Spleen (tissue), 11 donors: ENCODE measurements around the gene ZNF117. TPM values are rescaled to one million over a fixed set of nuclear protein-coding genes. Genes with fewer than 3 reads are reported as not detected.
"Not testable (repeated sequence)": the region's sequence is repeated elsewhere in the genome, so short reads cannot be mapped to it uniquely, and the experiment has no call there.

ENCODE experiments used
- DNase-seq: peaks from one replicate; pipeline ENCODE4 v3.0.0-alpha.2; 2020
- H3K27ac ChIP-seq, 8 donors: fragments of 200-600 bp; sonication (generic) in 7 of 8; 1 replicate in 4 of 8; 2 replicates in 4 of 8; pipeline versions ENCODE4 v1.5.0 to v1.8.0; 2016 to 2021; ENCODE audit warnings: inconsistent platforms in 4 of 8, mild to moderate bottlenecking in 4 of 8, moderate library complexity in 1 of 8
- H3K27me3 ChIP-seq, 7 donors: fragments of 200-600 bp; sonication (generic) in 6 of 7; replicated peaks in 1 of 7; 1 replicate in 4 of 7; 2 replicates in 3 of 7; pipeline versions ENCODE4 v1.5.0 to v1.8.0; 2016 to 2021; ENCODE audit warnings: inconsistent platforms in 3 of 7, mild to moderate bottlenecking in 1 of 7
- H3K36me3 ChIP-seq, 6 donors: fragments of 200-600 bp; sonication (generic) in 5 of 6; 1 replicate in 4 of 6; 2 replicates in 2 of 6; pipeline versions ENCODE4 v1.5.0 to v1.8.0; 2016 to 2021; ENCODE audit warnings: inconsistent platforms in 2 of 6
- H3K4me1 ChIP-seq, 6 donors: fragments of 200-600 bp; sonication (generic) in 5 of 6; 1 replicate in 3 of 6; 2 replicates in 3 of 6; pipeline versions ENCODE4 v1.5.0 to v1.8.0; 2016 to 2021; ENCODE audit warnings: inconsistent platforms in 3 of 6
- H3K4me3 ChIP-seq, 8 donors: fragments of 200-600 bp; sonication (generic) in 7 of 8; 1 replicate in 4 of 8; 2 replicates in 4 of 8; pipeline versions ENCODE4 v1.5.0 to v1.8.0; 2016 to 2021; ENCODE audit warnings: inconsistent platforms in 4 of 8, mild to moderate bottlenecking in 4 of 8, moderate library complexity in 2 of 8
- H3K9me3 ChIP-seq, 8 donors: fragments of 200-600 bp; sonication (generic) in 7 of 8; 1 replicate in 4 of 8; 2 replicates in 4 of 8; pipeline versions ENCODE4 v1.5.0 to v1.8.0; 2016 to 2021; ENCODE audit warnings: inconsistent platforms in 4 of 8
- POLR2A ChIP-seq, 3 donors: fragments of 450-650 bp; IDR thresholded peaks; one replicate each; pipeline ENCODE4 v1.5.1; 2017; ENCODE audit warnings: antibody characterized with exemption in 3 of 3, mild to moderate bottlenecking in 1 of 3
- POLR2AphosphoS5 ChIP-seq, 3 donors: sonication (generic); formaldehyde crosslinking; IDR thresholded peaks; one replicate each; pipeline ENCODE4 v1.5.1; 2017; ENCODE audit warnings: antibody characterized with exemption in 3 of 3
- WGBS, 5 donors: extraction: QIAGEN DNeasy Blood & Tissue Kit in 3 of 5; methylation state at CpG; one replicate each; pipeline versions ENCODE4 v1.1.5 to v1.1.7; 2013 to 2018; 5-methylcytosine and 5-hydroxymethylcytosine counted together
- intact Hi-C: fragments of 100-400 bp; cut with DNase I; formaldehyde crosslinking; loops from one replicate; pipeline ENCODE4 v1.15.0; 2023; ENCODE audit warnings: low total_unique reads
- polyA plus RNA-seq, 3 donors: library from polyadenylated mRNA; stranded (reverse); fragments of 200-250 nt; gene quantifications; one replicate each; pipeline ENCODE4 v1.2.1, GENCODE V29; 2013
- small RNA-seq, 4 donors: library from RNA; depleted of rRNA; stranded (forward); fragments of <200 nt; gene quantifications; one replicate each; pipeline ENCODE3, GENCODE V24; 2016
- total RNA-seq, 7 donors: library from RNA; depleted of rRNA in 3 of 7; stranded (reverse); fragments of >200 nt in 3 of 7; fragmentation: NEBNext Ultra II Directional in 4 of 7; extraction: Animal tissue kit (Norgen Biotek cat#: 25700) in 4 of 7; gene quantifications; one replicate each; pipeline versions ENCODE4 v1.1.0 to v1.2.1, GENCODE V29; 2016 to 2021
- TF ChIP-seq, protein P1 (sequence below), 11 experiments: fragments of 200-600 bp in 7 of 11; fragments of 450-650 bp in 4 of 11; sonication (generic) in 4 of 11; IDR thresholded peaks in 8 of 11; conservative IDR thresholded peaks in 3 of 11; 1 replicate in 7 of 11; 2 replicates in 4 of 11; pipeline versions ENCODE4 v1.4.0 to v1.8.0; 2016 to 2021; ENCODE audit warnings: antibody characterized with exemption in 11 of 11, inconsistent platforms in 4 of 11, mild to moderate bottlenecking in 1 of 11
- donor health status: healthy with polysubstance abuse.
- donor health status: DM: no; HTN: no; CAD: no; lungs with moderate emphysema.
- donor health status: DM: no; HTN: no; CAD: no.
- donor health status: Bipolar disorder and iron deficiency.
- donor health status: healthy.
- donor health status: DM: no; HTN: no; CAD: no.
- donor health status: DM: yes; HTN: yes; CAD: no.

The ZNF117 gene
- total and polyA plus RNA-seq, 10 donors = 4.0 to 23.2 (median 14.0) TPM

DNA sequence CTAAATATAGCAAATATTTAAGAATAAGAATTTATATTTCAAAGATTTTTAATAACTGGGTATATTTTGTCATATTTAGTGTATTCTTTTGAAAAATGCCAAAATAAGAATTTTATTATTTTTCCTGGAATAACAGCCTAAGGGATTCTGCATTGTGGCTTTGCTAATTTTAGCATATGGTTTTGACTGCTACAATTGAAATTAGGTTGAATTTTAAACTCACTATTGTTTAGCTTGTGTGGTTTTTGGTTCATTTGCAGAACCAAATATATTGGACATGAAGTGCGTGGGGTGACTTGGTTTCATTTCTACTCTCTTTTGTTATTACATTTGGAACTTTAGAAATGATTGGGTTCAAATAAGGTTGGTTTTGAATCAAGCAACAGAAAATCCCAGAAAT is 52.3 kb downstream of the ZNF117 start:
- H3K27ac ChIP-seq = no peak overlapping the region
- no peaks in the 10 kb centered on the region for H3K4me1 ChIP-seq
- peaks cover 0 to 4% (median 0%) of the 10 kb centered on the region in 6 donors for H3K36me3 ChIP-seq
- TF ChIP-seq, protein P1, sequence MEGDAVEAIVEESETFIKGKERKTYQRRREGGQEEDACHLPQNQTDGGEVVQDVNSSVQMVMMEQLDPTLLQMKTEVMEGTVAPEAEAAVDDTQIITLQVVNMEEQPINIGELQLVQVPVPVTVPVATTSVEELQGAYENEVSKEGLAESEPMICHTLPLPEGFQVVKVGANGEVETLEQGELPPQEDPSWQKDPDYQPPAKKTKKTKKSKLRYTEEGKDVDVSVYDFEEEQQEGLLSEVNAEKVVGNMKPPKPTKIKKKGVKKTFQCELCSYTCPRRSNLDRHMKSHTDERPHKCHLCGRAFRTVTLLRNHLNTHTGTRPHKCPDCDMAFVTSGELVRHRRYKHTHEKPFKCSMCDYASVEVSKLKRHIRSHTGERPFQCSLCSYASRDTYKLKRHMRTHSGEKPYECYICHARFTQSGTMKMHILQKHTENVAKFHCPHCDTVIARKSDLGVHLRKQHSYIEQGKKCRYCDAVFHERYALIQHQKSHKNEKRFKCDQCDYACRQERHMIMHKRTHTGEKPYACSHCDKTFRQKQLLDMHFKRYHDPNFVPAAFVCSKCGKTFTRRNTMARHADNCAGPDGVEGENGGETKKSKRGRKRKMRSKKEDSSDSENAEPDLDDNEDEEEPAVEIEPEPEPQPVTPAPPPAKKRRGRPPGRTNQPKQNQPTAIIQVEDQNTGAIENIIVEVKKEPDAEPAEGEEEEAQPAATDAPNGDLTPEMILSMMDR (IDR thresholded peaks at IDR 0.05 in 8 of 11, conservative IDR thresholded peaks at IDR 0.05 in 3 of 11) = no peak
- TF ChIP-seq POLR2AphosphoS5 (IDR thresholded peaks at IDR 0.05) (no peak), POLR2A (IDR thresholded peaks at IDR 0.05) (no peak)
- peaks cover 0 to 10% (median 0%) of the 10 kb centered on the region in 7 donors for H3K27me3 ChIP-seq
- 73 to 86% (median 81%) methylated on average over 1 of the region's 1 CpG for WGBS, 5 donors
- H3K9me3 ChIP-seq = peaks cover 4 to 52% (median 38%) of the 10 kb centered on the region in 8 donors
- H3K4me3 ChIP-seq = no peak overlapping the region
- no peak for DNase-seq
- intact Hi-C loops = no loop called here

DNA sequence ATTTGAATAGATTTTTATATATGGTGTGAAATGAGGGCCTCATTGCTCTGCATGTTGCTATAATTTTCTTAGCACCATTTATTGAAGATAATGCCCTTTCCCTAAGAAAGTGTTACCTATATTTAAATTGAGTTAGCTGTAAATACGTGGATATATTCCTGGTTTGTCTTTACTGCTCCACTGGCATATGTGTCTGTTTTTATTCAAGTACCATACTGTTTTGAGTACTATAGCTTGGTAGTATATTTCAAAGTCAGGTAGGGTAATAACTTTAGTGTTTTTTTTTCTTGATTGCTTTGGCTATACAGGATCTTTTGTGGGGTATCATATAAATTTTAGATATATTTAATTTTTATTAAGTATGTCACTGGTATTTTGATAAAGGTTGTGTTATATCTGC is 56.4 kb downstream of the ZNF117 start:
- intact Hi-C loops = no loop called here
- TF ChIP-seq, protein P1 (IDR thresholded peaks at IDR 0.05 in 8 of 11, conservative IDR thresholded peaks at IDR 0.05 in 3 of 11) = no peak
- no peak for TF ChIP-seq POLR2A (IDR thresholded peaks at IDR 0.05)
- no peak for TF ChIP-seq POLR2AphosphoS5 (IDR thresholded peaks at IDR 0.05)
- Histone ChIP-seq H3K27ac (no peak overlapping the region), H3K27me3 (no peaks in the 10 kb centered on the region), H3K4me3 (no peak overlapping the region), H3K36me3 (peaks cover 0 to 10% (median 0%) of the 10 kb centered on the region in 6 donors), H3K4me1 (no peaks in the 10 kb centered on the region), H3K9me3 (peaks cover 4 to 89% (median 78%) of the 10 kb centered on the region in 8 donors)
- DNase-seq = no peak
- 92 to 100% (median 93%) methylated on average over 1 of the region's 1 CpG for WGBS, 5 donors

DNA sequence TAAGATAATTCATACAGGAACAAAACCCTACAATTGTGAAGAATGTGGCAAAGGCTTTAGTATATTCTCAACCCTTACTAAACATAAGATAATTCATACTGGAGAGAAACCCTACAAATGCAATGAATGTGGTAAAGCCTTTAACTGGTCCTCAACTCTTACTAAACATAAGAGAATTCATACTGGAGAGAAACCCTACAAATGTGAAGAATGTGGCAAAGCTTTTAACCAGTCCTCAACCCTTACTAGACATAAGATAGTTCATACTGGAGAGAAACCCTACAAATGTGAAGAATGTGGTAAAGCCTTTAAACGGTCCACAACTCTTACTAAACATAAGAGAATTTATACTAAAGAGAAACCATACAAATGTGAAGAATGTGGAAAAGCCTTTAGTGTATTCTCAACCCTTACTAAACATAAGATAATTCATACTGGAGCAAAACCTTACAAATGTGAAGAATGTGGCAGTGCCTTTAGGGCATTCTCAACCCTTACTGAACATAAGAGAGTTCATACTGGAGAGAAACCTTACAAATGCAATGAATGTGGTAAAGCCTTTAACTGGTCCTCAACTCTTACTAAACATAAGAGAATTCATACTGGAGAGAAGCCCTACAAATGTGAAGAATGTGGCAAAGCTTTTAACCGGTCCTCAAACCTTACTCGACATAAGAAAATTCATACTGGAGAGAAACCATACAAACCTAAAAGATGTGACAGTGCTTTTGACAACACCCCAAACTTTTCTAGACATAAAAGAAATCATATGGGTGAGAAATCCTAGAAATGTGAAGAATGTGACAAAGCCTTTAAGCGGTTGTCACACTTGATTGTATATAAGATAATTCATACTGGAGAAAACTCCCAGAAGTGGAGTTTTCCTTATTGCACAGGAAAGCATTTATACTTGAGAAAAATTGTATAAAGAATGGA is 62.3 kb downstream of the ZNF117 start:
- DNase-seq, intact Hi-C loops, H3K4me1 ChIP-seq, H3K4me3 ChIP-seq, H3K27me3 ChIP-seq, H3K27ac ChIP-seq: not testable (repeated sequence)
- H3K9me3 ChIP-seq = peaks cover 12 to 100% (median 100%) of the 10 kb centered on the region in 8 donors
- peaks cover 24 to 66% (median 50%) of the 10 kb centered on the region in 6 donors for H3K36me3 ChIP-seq
- WGBS, 5 donors = 93 to 100% (median 98%) methylated on average over 4 of the region's 4 CpGs

Small RNA genes lying within 50 kb of the gene (small RNA-seq; reads per million reads assigned to genes)
- gene RNU6-1229P = 0 reads per million in 4 donors

Other genes starting within 250 kb of the ZNF117 start
- 10 to 100 TPM in 6 of 7 donors, 1 to 10 TPM in 1; 9.4 to 39.9 (median 13.6) TPM for gene ZNF138, start 196.6 kb downstream of the ZNF117 start, total RNA-seq
- 1 to 10 TPM; 7.0 to 9.6 (median 8.3) TPM for gene ZNF138, start 196.6 kb downstream of the ZNF117 start, polyA plus RNA-seq
- 10 to 100 TPM in 1 of 7 donors, 1 to 10 TPM in 6; 5.4 to 10.4 (median 6.7) TPM for gene ZNF273, start 87.8 kb downstream of the ZNF117 start, total RNA-seq
- 1 to 10 TPM; 2.4 to 4.0 (median 3.0) TPM for gene ZNF273, start 87.8 kb downstream of the ZNF117 start, polyA plus RNA-seq
- 10 to 100 TPM; 17.7 to 42.4 (median 25.6) TPM for gene ERV3-1, start 15.7 kb upstream of the ZNF117 start, total RNA-seq
- gene ERV3-1, start 15.7 kb upstream of the ZNF117 start, polyA plus RNA-seq = 1 to 10 TPM; 1.4 to 3.2 (median 2.0) TPM